Epithelial cell of esophagus (primary cell): ENCODE data around the gene PAQR4.
"Not testable (repeated sequence)": the region's sequence is repeated elsewhere in the genome, so short reads cannot be mapped to it uniquely, and the experiment has no call there.

Source experiments
- DNase-seq: peaks from one replicate; pipeline ENCODE4 v3.0.0; 2010; ENCODE audit warnings: low read depth
- H3K4me3 ChIP-seq: 2 replicates; pipeline ENCODE4 v1.5.1; 2011; ENCODE audit warnings: mild to moderate bottlenecking, low read length, control low read depth
- TF ChIP-seq, protein P1 (sequence below): IDR thresholded peaks from 2 replicates; pipeline ENCODE4 v1.5.1; 2011; ENCODE audit warnings: low read depth, mild to moderate bottlenecking, low read length, control low read depth, inconsistent platforms; ENCODE audit not compliant: insufficient read depth; ENCODE audit errors: missing control alignments

The PAQR4 gene

DNA sequence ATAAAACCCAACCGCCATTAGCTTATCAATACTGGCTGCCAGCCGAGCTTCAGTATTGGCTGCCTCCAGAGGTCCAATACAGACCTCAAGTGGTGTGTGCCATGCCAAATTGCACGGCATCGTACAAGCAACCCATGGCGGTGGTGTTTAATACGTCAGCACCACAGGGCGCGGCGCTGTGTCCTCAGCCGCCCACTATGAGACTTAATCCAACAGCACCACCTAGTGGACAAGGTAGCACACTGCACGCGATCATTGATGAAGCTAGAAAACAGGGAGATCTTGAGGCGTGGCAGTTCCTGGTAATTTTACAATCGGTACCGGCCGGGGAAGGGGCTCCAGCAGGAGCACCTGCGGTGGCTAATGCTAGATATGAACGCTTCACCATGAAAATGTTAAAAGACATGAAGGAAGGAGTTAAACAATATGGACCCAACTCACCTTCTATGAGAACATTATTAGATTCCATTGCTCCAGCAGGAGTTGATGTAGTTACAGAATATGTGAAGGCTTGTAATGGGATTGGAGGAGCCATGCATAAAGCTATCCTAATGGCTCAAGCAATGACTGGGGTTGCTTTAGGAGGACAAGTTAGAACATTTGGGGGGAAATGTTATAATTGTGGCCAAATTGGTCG is 42.0 kb upstream of the PAQR4 start:
- H3K4me3 ChIP-seq = no peak overlapping the region
- TF ChIP-seq, protein P1, sequence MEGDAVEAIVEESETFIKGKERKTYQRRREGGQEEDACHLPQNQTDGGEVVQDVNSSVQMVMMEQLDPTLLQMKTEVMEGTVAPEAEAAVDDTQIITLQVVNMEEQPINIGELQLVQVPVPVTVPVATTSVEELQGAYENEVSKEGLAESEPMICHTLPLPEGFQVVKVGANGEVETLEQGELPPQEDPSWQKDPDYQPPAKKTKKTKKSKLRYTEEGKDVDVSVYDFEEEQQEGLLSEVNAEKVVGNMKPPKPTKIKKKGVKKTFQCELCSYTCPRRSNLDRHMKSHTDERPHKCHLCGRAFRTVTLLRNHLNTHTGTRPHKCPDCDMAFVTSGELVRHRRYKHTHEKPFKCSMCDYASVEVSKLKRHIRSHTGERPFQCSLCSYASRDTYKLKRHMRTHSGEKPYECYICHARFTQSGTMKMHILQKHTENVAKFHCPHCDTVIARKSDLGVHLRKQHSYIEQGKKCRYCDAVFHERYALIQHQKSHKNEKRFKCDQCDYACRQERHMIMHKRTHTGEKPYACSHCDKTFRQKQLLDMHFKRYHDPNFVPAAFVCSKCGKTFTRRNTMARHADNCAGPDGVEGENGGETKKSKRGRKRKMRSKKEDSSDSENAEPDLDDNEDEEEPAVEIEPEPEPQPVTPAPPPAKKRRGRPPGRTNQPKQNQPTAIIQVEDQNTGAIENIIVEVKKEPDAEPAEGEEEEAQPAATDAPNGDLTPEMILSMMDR = peak; percentile 92
- DNase-seq = peak; percentile 90

DNA sequence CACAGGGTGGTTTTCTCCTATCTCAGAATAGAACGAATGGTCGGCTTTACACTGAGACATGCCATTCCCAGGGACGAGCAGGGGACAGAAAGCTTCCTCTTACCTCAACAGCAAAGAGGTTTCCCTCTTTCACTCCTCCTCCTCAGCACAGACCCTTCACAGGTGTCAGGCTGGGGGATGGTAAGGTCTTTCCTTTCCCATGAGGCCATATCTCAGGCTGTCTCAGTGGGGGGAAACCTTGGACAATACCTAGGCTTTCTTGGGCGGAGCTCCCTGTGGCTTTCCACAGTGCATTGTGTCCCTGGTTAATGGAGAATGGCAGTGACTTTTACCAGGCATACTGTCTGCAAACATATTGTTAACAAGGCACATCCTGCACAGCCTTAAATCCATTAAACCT is 41.0 kb upstream of the PAQR4 start:
- H3K4me3 ChIP-seq, DNase-seq: not testable (repeated sequence)

DNA sequence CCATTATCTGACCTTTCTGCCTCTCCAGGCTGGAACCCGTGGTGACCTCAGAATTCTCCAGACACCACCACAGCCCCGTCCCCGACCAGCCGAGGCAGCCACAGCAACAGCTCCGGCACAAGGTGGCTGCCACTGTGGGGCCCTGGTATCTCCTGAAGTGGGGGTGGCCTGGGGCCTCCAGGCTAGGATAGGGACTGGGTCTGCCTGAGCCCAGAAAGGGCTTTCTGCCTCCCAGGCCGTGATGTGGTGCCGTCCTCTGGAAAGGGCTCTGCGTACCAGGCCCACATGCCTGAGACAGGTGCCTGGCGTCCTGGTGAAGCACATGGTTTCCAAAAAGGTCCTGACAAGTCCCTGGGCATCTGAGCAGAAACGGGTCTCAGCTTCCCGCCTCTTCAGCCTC is 40.4 kb upstream of the PAQR4 start:
- TF ChIP-seq, protein P1 = no peak
- no peak overlapping the region for H3K4me3 ChIP-seq
- no peak for DNase-seq

DNA sequence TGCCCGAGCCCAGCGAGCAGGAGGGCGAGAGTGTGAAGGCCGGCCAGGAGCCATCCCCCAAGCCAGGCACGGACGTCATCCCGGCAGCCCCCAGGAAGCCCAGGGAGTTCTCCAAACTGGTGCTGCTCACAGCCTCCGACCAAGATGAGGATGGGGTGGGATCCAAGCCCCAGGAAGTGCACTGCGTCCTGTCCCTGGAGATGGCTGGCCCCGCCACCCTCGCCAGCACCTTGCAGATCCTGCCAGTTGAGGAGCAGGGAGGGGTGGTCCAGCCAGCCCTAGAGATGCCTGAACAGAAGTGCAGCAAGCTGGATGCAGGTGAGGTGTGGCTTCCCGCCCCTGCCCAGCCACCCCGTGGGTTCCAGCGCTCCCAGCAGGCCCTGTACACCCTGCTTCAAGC is 39.5 kb upstream of the PAQR4 start:
- no peak for DNase-seq
- TF ChIP-seq, protein P1 = no peak
- no peak overlapping the region for H3K4me3 ChIP-seq

DNA sequence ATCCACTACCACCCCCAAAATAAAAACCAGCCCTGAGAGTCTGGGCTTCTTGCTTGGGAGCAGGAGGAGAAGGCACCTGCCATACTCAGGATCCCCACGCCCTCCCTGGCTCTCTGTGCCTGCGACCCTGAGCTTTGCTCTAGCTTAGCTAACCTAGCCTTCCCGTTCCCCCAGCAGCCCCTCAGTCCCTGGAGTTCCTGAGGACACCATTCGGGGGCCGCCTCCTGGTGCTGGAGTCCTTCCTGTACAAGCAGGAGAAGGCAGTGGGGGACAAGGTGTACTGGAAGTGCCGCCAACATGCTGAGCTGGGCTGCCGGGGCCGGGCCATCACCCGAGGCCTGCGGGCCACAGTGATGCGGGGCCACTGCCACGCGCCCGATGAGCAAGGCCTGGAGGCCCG is 38.9 kb upstream of the PAQR4 start:
- no peak overlapping the region for H3K4me3 ChIP-seq
- TF ChIP-seq, protein P1 = no peak
- DNase-seq = no peak

DNA sequence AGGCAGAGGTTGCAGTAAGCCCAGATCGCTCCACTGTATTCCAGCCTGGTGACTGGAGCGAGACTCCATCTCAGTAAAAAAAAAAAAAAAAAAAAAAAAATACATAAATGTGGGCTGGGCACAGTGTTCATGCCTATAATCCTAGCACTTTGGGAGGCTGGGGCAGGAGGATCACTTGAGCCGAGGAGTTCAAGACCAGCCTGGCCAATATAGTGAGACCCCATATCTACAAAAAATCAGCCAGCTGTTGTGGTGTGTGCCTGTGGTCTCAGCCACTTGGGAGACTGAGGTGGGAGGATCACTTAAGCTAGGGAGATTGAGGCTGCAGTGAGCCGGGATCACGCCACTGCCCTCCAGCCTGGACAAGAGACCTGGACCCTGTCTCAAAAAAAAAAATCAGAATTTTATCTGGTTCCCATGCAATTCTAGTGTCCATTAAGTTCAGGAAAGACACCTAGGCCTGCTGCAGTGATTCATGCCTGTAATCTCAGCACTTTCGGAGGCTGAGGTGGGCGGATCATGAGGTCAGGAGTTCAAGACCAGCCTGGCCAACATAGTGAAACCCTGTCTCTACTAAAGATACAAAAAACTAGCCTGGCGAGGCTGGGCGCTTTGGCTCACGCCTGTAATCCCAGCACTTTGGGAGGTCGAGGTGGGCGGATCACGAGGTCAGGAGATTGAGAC is 37.8 kb upstream of the PAQR4 start:
- not testable (repeated sequence) for DNase-seq, H3K4me3 ChIP-seq

DNA sequence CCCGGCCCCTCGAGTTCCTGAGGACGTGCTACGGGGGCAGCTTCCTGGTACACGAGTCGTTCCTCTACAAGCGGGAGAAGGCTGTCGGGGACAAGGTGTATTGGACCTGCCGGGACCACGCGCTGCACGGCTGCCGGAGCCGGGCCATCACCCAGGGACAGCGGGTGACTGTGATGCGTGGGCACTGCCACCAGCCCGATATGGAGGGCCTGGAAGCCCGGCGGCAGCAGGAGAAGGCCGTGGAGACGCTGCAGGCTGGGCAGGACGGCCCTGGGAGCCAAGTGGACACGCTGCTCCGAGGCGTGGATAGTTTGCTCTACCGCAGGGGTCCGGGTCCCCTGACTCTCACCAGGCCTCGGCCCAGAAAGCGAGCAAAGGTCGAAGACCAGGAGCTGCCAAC is 36.0 kb upstream of the PAQR4 start:
- TF ChIP-seq, protein P1 = no peak
- H3K4me3 ChIP-seq = no peak overlapping the region
- no peak for DNase-seq

DNA sequence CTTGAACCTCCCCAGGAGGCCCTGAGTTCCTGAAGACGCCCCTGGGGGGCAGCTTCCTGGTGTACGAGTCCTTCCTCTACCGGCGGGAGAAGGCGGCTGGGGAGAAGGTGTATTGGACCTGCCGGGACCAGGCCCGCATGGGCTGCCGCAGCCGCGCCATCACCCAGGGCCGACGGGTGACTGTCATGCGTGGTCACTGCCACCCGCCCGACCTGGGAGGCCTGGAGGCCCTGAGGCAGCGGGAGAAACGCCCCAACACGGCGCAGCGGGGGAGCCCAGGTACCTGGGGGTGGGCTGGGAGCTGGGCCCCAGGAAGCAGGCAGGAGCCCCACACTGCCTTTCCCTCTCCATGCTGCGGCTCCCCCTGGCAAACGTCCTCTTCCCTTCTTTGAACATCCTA is 35.4 kb upstream of the PAQR4 start:
- no peak for DNase-seq
- TF ChIP-seq, protein P1 = no peak
- H3K4me3 ChIP-seq = no peak overlapping the region
